HG02610 (cell line): ENCODE results near the gene HOXC4.
"Not testable (repeated sequence)": the region's sequence is repeated elsewhere in the genome, so short reads cannot be mapped to it uniquely, and the experiment has no call there.

Source experiments
- ATAC-seq: cut with Tn5 transposase; IDR thresholded peaks from one replicate; pipeline ENCODE4 v1.9.1; 2021; ENCODE audit warnings: mild to moderate bottlenecking, moderate library complexity; ENCODE audit not compliant: unreplicated experiment

HOXC4 gene

GRCh38 chr12:54039417-54040147 is 14.1 kb upstream of the HOXC4 start:
- ATAC-seq = no peak

GRCh38 chr12:54040148-54040494 is 13.5 kb upstream of the HOXC4 start:
- no peak for ATAC-seq

- no peak for ATAC-seq
These were observed 13.0 kb upstream of the HOXC4 start for GRCh38 chr12:54040648-54041047.

DNA sequence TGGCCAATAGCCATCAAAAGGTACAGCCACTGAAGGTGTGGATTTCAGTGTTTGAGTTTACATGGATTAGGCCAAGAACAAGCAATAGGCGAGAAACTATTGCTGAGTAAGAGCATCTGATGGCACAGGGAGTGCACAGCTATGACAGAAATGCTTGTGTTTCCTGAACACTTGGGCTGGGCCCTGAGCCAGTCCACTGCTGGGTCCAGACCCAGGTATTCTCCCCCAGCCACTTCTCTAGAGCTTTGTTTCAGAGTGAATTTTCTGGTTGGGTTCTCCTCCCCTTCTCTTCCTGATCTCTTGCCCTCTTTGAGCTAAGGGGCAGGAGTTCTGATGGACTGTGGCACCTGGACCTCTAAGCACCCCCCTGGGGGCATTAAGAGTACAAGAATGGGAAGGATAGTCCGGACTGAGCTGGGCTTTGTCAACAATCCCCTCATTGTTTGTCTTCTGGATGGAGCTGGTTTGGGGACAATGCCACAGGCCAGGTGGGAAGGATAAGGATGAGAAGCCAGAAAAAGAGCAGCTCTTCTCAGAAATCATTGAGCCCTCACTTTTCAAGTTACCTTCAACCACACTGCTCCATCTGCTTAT is 12.4 kb upstream of the HOXC4 start:
- ATAC-seq = no peak

DNA sequence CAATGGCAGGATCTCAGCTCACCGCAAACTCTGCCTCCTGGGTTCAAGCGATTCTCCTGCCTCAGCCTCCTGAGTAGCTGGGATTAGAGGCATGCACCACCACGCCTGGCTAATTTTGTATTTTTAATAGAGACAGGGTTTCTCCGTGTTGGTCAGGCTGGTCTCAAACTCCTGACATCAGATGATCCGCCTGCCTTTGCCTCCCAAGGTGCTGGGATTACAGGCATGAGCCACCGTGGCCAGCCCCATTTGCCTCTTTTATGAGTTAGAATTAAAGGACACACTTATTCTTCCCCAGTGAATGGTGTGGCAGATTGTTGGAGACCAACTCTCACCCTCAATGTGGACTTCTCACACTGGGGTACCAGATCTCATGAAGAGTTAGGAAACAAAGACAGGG is 11.6 kb upstream of the HOXC4 start:
- not testable (repeated sequence) for ATAC-seq

GRCh38 chr12:54042970-54043853 is 10.4 kb upstream of the HOXC4 start:
- ATAC-seq = no peak

- no peak for ATAC-seq
These were observed 9.1 kb upstream of the HOXC4 start for GRCh38 chr12:54044425-54045103.

GRCh38 chr12:54045401-54045800 is 8.2 kb upstream of the HOXC4 start:
- ATAC-seq = no peak

- ATAC-seq = no peak
These were observed 7.6 kb upstream of the HOXC4 start for GRCh38 chr12:54045868-54046521.

GRCh38 chr12:54046809-54047159 is 6.9 kb upstream of the HOXC4 start:
- no peak for ATAC-seq

GRCh38 chr12:54047160-54047963 is 6.3 kb upstream of the HOXC4 start:
- ATAC-seq = no peak

DNA sequence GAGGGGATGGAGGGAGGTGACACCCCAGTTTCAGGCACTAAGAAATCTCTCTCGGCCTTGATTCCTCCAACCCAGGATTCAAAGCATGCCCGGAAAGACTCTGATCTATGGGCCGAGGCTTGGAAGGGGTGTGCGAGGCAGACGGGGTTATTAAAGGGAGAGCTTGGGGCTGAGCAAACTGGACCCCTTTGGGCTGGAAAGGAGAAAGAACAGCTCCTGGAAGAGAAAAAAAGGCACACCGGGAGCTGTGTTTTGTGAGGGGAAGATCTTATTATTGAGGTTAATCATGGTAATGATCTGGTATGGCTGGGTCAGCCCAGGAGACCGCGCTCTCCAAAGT is 5.7 kb upstream of the HOXC4 start:
- ATAC-seq = no peak

- ATAC-seq = no peak
These were observed 5.1 kb upstream of the HOXC4 start for GRCh38 chr12:54048406-54049093.

DNA sequence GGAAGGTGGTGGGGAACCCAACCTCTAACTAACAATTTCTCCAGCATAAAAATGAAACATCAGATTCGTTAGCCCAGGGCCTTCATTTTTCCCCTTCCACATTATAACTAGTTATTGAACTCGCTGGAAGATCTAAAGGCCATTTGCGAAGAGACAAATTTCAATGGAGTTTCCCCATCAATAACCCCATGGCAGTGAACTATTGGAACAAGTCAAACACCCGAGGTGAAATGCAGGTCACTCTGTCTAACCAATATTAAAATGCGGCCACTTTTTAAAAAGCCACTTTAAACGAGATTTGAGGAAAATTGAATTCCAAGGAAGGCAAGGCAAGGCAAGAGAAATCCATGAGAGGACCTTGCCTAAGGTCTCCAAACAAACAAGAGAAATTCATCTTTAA is 4.5 kb upstream of the HOXC4 start:
- no peak for ATAC-seq

DNA sequence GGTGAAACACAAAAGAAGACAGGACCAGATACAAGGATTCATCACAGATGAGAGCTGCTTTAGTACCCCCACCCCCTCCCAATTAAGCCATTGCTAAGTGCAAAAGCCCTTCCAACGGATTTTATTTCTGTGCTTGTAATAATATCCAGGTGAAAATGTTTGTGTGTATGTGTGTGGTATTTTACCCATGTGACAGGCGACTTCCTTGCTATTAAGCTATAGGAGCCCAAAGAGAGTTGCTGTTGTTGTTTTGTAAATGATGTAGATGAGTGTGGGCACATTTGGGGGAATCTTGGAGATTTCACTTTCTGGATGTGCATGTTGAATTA is 3.2 kb upstream of the HOXC4 start:
- ATAC-seq = no peak

DNA sequence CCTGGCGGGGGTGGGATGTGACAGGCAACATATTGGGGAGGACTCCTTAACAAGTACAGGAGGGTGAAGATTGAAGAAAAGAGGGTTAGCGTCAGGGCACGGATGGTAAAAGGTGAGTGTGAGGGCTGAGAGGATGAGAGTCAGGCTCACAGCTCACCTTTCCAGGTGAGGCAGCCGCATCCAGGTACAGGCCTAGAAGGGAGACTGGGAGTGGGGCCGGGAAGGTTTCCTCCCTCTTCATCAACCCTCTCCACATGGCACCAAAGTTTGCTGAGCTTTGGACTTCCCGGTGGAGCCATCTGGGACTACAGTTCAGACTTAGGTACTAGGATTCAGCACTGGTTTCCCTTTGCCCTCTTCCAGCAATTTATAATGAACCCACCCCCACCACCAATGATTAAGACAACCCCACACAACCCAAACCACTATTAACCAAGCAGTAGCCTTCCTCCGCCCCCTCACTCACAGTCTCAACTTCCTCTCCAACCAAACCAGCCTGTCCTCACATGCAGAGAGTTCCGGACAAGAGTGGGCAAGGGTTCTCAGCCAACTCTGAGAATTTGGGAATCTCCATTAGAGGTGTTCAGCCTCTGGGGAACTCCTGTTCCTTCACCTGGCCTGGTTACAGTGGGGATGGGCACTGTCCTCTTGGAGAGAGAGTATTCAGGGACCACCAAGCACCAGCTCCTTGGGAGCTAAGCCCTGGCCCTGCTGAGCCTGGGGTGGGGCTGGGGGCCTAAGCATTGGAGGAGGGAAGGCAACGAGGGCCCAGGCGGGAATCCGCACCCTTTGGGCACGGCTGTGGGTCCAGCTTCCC is 2.4 kb upstream of the HOXC4 start:
- no peak for ATAC-seq

DNA sequence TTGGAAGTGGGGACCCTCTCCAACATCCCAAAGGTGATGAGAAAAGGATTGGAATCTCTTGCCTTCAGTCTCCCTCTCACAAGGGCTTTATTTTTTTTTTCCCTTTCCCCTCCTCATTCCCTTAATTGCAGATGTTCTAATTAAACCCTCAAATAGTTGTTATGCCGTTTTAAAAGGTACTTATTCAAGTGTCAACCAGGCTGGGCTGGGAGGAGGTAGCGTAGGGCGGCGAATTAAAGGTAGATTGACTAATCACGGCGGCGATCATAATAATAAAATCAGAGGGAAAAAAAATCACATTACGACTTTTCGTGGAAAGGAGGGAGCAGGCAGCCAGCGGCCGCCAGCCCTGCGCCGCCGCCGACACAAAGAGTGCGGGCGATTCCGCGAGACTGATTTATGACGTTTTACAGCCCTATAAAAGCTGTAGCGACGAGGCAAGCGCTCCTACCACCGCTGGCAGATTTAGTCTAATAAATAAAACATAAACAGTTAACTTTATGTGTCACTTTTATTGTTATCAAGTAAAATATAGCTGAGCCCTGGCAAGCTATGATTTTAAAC is 1.7 kb upstream of the HOXC4 start:
- no peak for ATAC-seq

DNA sequence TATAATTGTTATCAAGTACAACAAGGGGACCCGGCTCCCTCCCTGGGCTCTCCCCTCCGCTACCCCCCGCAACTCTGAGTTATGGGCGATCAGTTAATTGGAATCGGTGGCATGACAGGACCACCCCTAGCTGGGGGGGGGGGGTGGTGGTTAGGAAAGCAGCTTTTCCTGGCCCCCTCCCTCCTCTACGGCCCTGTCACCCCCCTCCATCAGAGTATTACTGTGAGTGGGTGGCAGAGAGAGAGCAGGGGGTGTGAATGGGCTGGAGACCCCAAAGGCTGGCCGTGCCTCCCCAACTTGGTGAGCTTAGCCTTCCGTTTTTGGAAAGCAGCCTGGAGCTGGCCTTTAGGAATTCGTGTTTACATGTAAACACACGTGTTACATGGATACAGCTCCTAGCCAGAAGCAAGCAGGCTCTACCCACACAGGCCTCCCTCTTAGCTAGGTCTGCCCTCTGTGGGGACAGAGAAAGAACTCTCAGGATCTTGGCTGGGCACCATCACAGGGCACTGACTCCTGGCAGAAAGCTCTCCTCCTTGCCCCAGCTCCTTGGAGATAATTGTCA is 1.1 kb upstream of the HOXC4 start:
- no peak for ATAC-seq
